ENCODE results near the gene RPL31.

RPL31 gene

DNA sequence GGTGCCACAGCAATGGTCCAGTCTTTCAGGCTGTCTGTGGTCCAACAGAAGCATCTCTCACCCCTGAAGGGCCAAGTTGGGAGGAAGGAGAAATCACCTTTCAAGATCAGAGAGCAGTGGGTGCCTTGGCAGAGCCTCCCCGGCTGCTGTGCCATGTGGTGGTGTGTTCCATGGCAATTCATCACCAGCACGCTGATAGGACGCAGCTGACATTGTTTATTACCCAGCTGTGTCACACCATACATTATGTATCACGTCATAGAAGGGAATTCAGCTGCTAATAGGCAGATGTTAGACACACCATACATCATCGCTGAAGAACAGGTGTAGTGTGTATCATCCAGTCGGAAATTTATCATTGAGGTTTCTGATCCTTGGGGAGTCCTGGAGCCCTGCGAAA is 29.6 kb upstream of the RPL31 start:
- no peak for TF ChIP-seq EZH2 (IDR thresholded peaks at IDR 0.05; ENCODE audit: borderline replicate concordance, low read length)
- TF ChIP-seq, protein P1, sequence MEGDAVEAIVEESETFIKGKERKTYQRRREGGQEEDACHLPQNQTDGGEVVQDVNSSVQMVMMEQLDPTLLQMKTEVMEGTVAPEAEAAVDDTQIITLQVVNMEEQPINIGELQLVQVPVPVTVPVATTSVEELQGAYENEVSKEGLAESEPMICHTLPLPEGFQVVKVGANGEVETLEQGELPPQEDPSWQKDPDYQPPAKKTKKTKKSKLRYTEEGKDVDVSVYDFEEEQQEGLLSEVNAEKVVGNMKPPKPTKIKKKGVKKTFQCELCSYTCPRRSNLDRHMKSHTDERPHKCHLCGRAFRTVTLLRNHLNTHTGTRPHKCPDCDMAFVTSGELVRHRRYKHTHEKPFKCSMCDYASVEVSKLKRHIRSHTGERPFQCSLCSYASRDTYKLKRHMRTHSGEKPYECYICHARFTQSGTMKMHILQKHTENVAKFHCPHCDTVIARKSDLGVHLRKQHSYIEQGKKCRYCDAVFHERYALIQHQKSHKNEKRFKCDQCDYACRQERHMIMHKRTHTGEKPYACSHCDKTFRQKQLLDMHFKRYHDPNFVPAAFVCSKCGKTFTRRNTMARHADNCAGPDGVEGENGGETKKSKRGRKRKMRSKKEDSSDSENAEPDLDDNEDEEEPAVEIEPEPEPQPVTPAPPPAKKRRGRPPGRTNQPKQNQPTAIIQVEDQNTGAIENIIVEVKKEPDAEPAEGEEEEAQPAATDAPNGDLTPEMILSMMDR (IDR thresholded peaks at IDR 0.05; ENCODE audit: low read length) = no peak
- no peaks in the 10 kb centered on the region for H3K9me2 ChIP-seq (ENCODE audit: low read depth, low read length)
- no peak overlapping the region for H3K4me3 ChIP-seq (ENCODE audit: low read depth, low read length, poor library complexity, severe bottlenecking)
- H3K79me2 ChIP-seq (ENCODE audit: insufficient read depth, low read length) = no peaks in the 10 kb centered on the region
- H4K20me1 ChIP-seq (ENCODE audit: insufficient read depth, low read length) = no peaks in the 10 kb centered on the region
- no peaks in the 10 kb centered on the region; the same call in 1 of the 2 replicates for H3K36me3 ChIP-seq (ENCODE audit: insufficient read depth, low read length)
- H3K4me2 ChIP-seq (ENCODE audit: low read length) = no peak overlapping the region
- H3K9me3 ChIP-seq (ENCODE audit: low read length) = no peaks in the 10 kb centered on the region
- H3K27ac ChIP-seq (ENCODE audit: low read depth, low read length, poor library complexity, severe bottlenecking) = no peak overlapping the region
- H3K4me1 ChIP-seq (ENCODE audit: insufficient read depth, low read length, severe bottlenecking) = peaks cover 17% of the 10 kb centered on the region
- H2AFZ ChIP-seq (ENCODE audit: low read length) = no peak overlapping the region
- no peaks in the 10 kb centered on the region for H3F3A ChIP-seq (ENCODE audit: insufficient read depth, low read length)
- H3K27me3 ChIP-seq (ENCODE audit: insufficient read depth, low read length) = no peaks in the 10 kb centered on the region
- H3K9ac ChIP-seq (ENCODE audit: low read length) = no peak overlapping the region

DNA sequence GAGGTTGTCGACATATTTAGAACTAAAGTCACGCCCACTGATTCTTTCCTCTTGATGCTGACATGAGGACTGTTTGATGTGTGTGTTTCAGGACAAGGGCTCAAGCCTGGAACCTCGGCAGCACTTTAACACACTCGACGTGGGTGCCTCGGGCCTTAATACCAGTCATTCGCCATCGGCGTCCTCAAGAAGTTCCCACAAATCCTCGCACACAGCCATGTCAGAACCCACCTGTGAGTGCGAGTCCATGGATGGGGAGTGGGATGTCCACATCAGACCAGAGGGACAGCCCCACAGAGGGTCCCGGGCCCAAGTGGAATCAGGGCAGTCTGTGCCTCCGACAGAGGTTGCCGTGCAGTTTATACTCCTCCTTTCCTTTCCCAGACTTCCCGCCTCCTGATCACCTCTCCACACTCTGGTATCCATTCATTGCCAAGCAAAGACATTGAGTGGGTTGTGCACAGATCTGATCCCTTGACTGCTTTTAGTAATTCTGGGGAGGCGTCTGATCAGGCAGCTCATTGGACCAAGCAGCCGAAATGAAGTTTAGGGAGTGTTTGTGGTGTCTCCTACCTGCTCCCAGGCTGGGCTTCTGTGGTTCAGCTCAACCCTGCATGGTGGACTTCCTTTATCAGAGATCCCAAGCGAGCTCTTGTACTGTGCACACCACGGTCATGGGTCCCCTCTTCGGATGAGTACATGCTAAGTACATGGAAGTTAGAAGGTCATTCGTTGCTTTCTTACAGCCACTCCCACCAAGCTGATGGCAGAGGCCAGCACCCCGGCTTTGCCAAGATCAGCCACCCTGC is 27.2 kb upstream of the RPL31 start:
- no peaks in the 10 kb centered on the region for H4K20me1 ChIP-seq (ENCODE audit: insufficient read depth, low read length)
- peaks cover 40% of the 10 kb centered on the region for H3K4me1 ChIP-seq (ENCODE audit: insufficient read depth, low read length, severe bottlenecking)
- TF ChIP-seq, protein P1 (IDR thresholded peaks at IDR 0.05; ENCODE audit: low read length) = no peak
- TF ChIP-seq EZH2 (IDR thresholded peaks at IDR 0.05; ENCODE audit: borderline replicate concordance, low read length) = no peak
- H3K27me3 ChIP-seq (ENCODE audit: insufficient read depth, low read length) = no peaks in the 10 kb centered on the region
- no peaks in the 10 kb centered on the region for H3K9me3 ChIP-seq (ENCODE audit: low read length)
- H2AFZ ChIP-seq (ENCODE audit: low read length) = no peak overlapping the region
- no peak overlapping the region for H3K27ac ChIP-seq (ENCODE audit: low read depth, low read length, poor library complexity, severe bottlenecking)
- no peak overlapping the region for H3K9ac ChIP-seq (ENCODE audit: low read length)
- no peak overlapping the region for H3K4me3 ChIP-seq (ENCODE audit: low read depth, low read length, poor library complexity, severe bottlenecking)
- H3K4me2 ChIP-seq (ENCODE audit: low read length) = no peak overlapping the region
- no peaks in the 10 kb centered on the region; the same call in 1 of the 2 replicates for H3K36me3 ChIP-seq (ENCODE audit: insufficient read depth, low read length)
- no peaks in the 10 kb centered on the region for H3K9me2 ChIP-seq (ENCODE audit: low read depth, low read length)
- H3K79me2 ChIP-seq (ENCODE audit: insufficient read depth, low read length) = no peaks in the 10 kb centered on the region
- no peaks in the 10 kb centered on the region for H3F3A ChIP-seq (ENCODE audit: insufficient read depth, low read length)

DNA sequence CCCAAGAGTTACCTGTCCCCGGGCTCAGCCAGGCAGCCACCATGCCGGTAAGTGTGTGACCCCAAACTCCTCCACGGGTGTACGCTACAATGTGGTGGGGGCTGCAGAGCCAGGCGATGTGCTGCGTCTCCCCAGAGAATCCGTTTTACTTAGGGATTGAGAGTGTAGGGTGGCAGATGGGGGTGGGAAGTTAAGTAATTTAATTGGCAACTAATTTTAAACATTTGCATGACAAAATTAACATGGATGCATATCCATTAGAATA is 26.6 kb upstream of the RPL31 start:
- Histone ChIP-seq H3K27me3 (ENCODE audit: insufficient read depth, low read length) (no peaks in the 10 kb centered on the region), H4K20me1 (ENCODE audit: insufficient read depth, low read length) (no peaks in the 10 kb centered on the region), H3K4me3 (ENCODE audit: low read depth, low read length, poor library complexity, severe bottlenecking) (no peak overlapping the region), H3K36me3 (ENCODE audit: insufficient read depth, low read length) (no peaks in the 10 kb centered on the region), H3K4me2 (ENCODE audit: low read length) (no peak overlapping the region), H3K9me3 (ENCODE audit: low read length) (no peaks in the 10 kb centered on the region), H3K9ac (ENCODE audit: low read length) (no peak overlapping the region), H3K4me1 (ENCODE audit: insufficient read depth, low read length, severe bottlenecking) (peaks cover 42% of the 10 kb centered on the region), H3K27ac (ENCODE audit: low read depth, low read length, poor library complexity, severe bottlenecking) (no peak overlapping the region), H2AFZ (ENCODE audit: low read length) (no peak overlapping the region), H3K79me2 (ENCODE audit: insufficient read depth, low read length) (no peaks in the 10 kb centered on the region), H3K9me2 (ENCODE audit: low read depth, low read length) (no peaks in the 10 kb centered on the region), H3F3A (ENCODE audit: insufficient read depth, low read length) (no peaks in the 10 kb centered on the region)
- no peak for TF ChIP-seq EZH2 (IDR thresholded peaks at IDR 0.05; ENCODE audit: borderline replicate concordance, low read length)
- TF ChIP-seq, protein P1 (IDR thresholded peaks at IDR 0.05; ENCODE audit: low read length) = no peak

All from OCI-LY1 (cell line).